ENCODE data around the gene OSBP2. TPM values are rescaled to one million over a fixed set of nuclear protein-coding genes. Genes with fewer than 3 reads are reported as not detected.

The OSBP2 gene
- total and polyA plus RNA-seq, 4 donors: 0.18 to 3.9 (median 0.88) TPM

DNA sequence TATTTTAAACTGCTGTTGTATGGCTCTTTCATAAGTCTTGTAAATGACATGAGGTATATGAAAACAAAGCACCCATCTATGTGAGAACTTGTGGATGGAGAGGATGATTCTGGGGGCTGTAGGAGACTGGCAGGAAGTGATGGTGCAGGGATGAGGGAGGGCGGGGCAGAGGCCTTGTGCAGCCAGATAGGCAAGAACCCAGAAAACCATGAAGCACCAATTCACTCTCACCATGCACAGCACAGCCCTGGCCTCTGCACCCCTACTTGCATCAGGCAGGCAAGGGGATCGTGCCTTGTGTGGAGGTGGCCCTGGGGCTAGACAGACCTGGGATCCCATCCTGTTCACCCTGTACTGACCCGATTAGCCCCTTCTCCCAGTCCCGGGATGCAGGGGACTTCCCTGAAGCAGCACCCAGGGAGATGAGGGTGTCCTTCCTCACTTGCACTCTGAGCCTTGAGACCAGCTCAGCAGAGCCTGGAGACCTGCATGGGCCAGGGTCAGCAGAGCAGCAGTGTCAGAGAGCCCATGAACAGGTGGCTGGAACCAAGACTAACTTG is 188.4 kb downstream of the OSBP2 start:
- Histone ChIP-seq H3K9me3 (ENCODE audit: control insufficient read depth, low read length) (no peaks in the 10 kb centered on the region), H3K4me1 (ENCODE audit: control insufficient read depth in 1 of 2, insufficient read depth in 2 of 2, low read length in 2 of 2) (no peaks in the 10 kb centered on the region), H3K27ac (ENCODE audit: low read depth in 1 of 2, low read length in 2 of 2) (no peak overlapping the region), H3K36me3 (ENCODE audit: control insufficient read depth in 1 of 2, insufficient read depth in 2 of 2, low read length in 1 of 2) (no peaks in the 10 kb centered on the region), H3K27me3 (ENCODE audit: control insufficient read depth in 1 of 2, insufficient read depth in 2 of 2, low read length in 1 of 2) (no peaks in the 10 kb centered on the region), H3K4me3 (ENCODE audit: low read length in 2 of 2) (no peak overlapping the region)
- intact Hi-C loops (cut with DNase I): no loop called here
- WGBS, 2 donors: 97 to 98% methylated on average over 4 of the region's 4 CpGs
- peak in 1 of 2 donors; percentile 42 for DNase-seq
- ATAC-seq (ENCODE audit: low FRiP score): no peak

DNA sequence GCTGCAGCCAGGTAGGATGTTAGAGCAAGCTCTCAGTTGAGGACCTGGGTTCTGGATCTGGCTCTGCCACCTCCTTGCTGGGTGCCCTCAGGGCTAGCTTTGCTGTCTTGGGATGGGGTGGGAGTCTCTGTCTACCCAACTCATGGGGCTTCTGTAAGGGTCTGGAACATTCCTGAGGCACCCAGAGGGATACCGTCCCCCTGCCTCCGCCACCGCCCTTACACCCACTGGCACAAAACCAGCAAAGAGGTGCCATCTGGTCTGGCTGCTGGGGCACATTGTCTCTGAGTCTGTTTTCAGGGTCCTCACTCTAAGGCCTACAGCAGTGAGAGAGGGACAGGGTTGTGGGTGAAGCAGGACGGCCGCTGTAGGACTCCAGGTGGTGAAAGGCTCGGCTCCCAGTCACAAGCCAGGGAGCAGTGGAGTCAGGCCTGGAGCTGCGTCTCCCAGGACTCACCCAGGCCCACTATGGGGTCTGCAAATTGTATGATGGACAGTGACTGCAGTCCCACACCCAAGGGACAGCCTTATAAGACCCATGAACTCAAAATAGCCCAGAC is 189.0 kb downstream of the OSBP2 start:
- no peak overlapping the region for H3K4me3 ChIP-seq (ENCODE audit: low read length in 2 of 2)
- WGBS, 2 donors: 95 to 98% methylated on average over 7 of the region's 7 CpGs
- H3K4me1 ChIP-seq (ENCODE audit: control insufficient read depth in 1 of 2, insufficient read depth in 2 of 2, low read length in 2 of 2): no peaks in the 10 kb centered on the region
- H3K36me3 ChIP-seq (ENCODE audit: control insufficient read depth in 1 of 2, insufficient read depth in 2 of 2, low read length in 1 of 2): no peaks in the 10 kb centered on the region
- DNase-seq (peak; percentile 30 to 54), ATAC-seq (ENCODE audit: low FRiP score) (no peak)
- no peaks in the 10 kb centered on the region for H3K27me3 ChIP-seq (ENCODE audit: control insufficient read depth in 1 of 2, insufficient read depth in 2 of 2, low read length in 1 of 2)
- H3K9me3 ChIP-seq (ENCODE audit: control insufficient read depth, low read length): no peaks in the 10 kb centered on the region
- no peak overlapping the region for H3K27ac ChIP-seq (ENCODE audit: low read depth in 1 of 2, low read length in 2 of 2)
- intact Hi-C loops (cut with DNase I): no loop called here

DNA sequence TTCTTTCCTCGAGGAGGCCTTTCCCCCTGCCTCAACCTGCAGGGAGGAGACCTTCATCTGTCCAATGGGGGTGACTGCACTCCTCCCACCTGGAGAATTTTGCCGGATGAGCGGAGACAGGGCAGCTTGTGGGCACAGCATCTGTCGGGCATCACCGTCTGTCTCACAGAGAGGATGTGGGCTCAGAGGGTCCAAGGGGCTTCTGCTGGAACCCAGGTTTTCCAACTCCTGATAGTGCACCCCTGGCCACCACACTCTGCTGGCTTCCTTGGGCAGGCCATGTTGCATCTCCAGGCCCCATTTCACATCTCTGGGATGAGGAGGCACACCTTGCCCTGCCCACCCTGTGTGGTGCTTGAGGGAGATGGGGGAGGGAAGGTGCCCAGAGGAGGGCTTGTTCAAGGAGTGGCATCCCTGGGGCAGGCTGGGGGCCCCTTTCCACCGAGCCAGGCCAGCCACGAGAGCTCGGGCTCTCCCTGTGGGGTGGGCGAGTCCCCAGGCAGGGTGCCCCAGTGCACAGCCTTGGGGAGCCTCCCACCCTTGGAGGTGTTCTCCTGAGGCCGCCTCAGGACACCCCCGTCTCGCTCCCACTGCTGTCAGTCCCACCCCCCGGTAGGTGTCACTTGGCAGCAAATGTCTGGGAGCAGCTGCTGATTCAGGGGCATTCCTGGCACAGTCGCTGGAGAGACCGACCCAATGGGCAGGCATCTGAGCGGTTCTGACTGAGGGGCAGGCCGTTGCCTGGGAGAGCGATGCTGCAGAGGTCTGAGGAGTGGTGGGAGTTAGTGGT is 189.7 kb downstream of the OSBP2 start:
- Histone ChIP-seq H3K36me3 (ENCODE audit: control insufficient read depth in 1 of 2, insufficient read depth in 2 of 2, low read length in 1 of 2) (no peaks in the 10 kb centered on the region), H3K4me1 (ENCODE audit: control insufficient read depth in 1 of 2, insufficient read depth in 2 of 2, low read length in 2 of 2) (no peaks in the 10 kb centered on the region), H3K4me3 (ENCODE audit: low read length in 2 of 2) (no peak overlapping the region), H3K9me3 (ENCODE audit: control insufficient read depth, low read length) (no peaks in the 10 kb centered on the region), H3K27me3 (ENCODE audit: control insufficient read depth in 1 of 2, insufficient read depth in 2 of 2, low read length in 1 of 2) (no peaks in the 10 kb centered on the region), H3K27ac (ENCODE audit: low read depth in 1 of 2, low read length in 2 of 2) (no peak overlapping the region)
- WGBS, 2 donors: 87 to 92% methylated on average over 18 of the region's 18 CpGs
- ATAC-seq (ENCODE audit: low FRiP score): no peak
- intact Hi-C loops (cut with DNase I): no loop called here
- peak; percentile 38 to 61 for DNase-seq

DNA sequence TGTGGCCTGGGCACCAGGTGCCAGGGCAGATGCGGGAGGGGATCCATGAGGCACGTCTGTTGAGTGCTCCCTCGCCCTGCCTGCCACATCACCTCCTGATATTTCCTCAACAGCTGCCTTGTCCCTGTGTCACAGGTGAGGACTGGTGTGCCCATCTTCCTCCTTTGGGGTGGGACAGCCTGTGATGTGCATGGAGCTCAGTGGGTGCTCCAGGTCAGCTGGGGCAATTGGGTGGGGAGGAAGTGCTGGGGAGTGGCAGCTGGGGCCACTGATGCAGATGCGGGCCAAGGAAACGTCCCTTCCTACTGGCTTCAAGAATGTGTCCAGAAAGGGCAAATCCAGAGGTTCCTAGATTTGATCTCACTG is 190.3 kb downstream of the OSBP2 start:
- 85 to 88% methylated on average over 5 of the region's 5 CpGs for WGBS, 2 donors
- intact Hi-C loops (cut with DNase I): no loop called here
- no peak for DNase-seq
- Histone ChIP-seq H3K36me3 (ENCODE audit: control insufficient read depth in 1 of 2, insufficient read depth in 2 of 2, low read length in 1 of 2) (no peaks in the 10 kb centered on the region), H3K27ac (ENCODE audit: low read depth in 1 of 2, low read length in 2 of 2) (no peak overlapping the region), H3K4me3 (ENCODE audit: low read length in 2 of 2) (no peak overlapping the region), H3K4me1 (ENCODE audit: control insufficient read depth in 1 of 2, insufficient read depth in 2 of 2, low read length in 2 of 2) (no peaks in the 10 kb centered on the region), H3K9me3 (ENCODE audit: control insufficient read depth, low read length) (no peaks in the 10 kb centered on the region), H3K27me3 (ENCODE audit: control insufficient read depth in 1 of 2, insufficient read depth in 2 of 2, low read length in 1 of 2) (no peaks in the 10 kb centered on the region)
- ATAC-seq (ENCODE audit: low FRiP score): no peak

DNA sequence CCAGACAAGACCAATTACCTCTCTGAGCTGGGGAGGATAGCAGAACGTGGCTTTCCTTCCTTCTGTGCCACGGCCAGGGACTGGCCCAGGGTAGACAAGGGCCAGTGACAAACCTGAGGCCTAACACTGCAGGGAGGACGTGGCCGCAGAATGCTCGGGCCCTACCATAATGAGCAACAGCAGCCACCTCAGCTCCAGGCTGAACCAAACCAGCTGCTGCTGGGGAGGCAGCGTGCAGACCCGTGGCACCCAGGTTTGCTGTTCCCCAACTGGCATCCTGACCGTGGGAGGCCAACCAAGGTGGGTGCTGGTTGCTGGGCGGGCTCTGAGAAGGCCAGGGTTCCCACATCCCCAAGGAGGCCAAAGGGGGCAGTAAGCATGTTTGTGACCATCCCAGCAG is 190.9 kb downstream of the OSBP2 start:
- 92% methylated on average over 9 of the region's 9 CpGs for WGBS, 2 donors
- H3K9me3 ChIP-seq (ENCODE audit: control insufficient read depth, low read length): no peaks in the 10 kb centered on the region
- H3K27me3 ChIP-seq (ENCODE audit: control insufficient read depth in 1 of 2, insufficient read depth in 2 of 2, low read length in 1 of 2): no peaks in the 10 kb centered on the region
- no peaks in the 10 kb centered on the region for H3K4me1 ChIP-seq (ENCODE audit: control insufficient read depth in 1 of 2, insufficient read depth in 2 of 2, low read length in 2 of 2)
- no peak overlapping the region for H3K27ac ChIP-seq (ENCODE audit: low read depth in 1 of 2, low read length in 2 of 2)
- no peak for ATAC-seq (ENCODE audit: low FRiP score)
- intact Hi-C loops (cut with DNase I): no loop called here
- H3K4me3 ChIP-seq (ENCODE audit: low read length in 2 of 2): no peak overlapping the region
- peak; percentile 31 to 58 for DNase-seq
- no peaks in the 10 kb centered on the region for H3K36me3 ChIP-seq (ENCODE audit: control insufficient read depth in 1 of 2, insufficient read depth in 2 of 2, low read length in 1 of 2)

- WGBS, 2 donors: 93 to 94% methylated on average over 11 of the region's 11 CpGs
- DNase-seq: peak in 1 of 2 donors; percentile 73
These were observed 192.8 kb downstream of the OSBP2 start for GRCh38 chr22:30887453-30887852.

GRCh38 chr22:30887861-30888260 is 193.2 kb downstream of the OSBP2 start:
- Histone ChIP-seq H3K36me3 (ENCODE audit: control insufficient read depth in 1 of 2, insufficient read depth in 2 of 2, low read length in 1 of 2) (no peaks in the 10 kb centered on the region), H3K27me3 (ENCODE audit: control insufficient read depth in 1 of 2, insufficient read depth in 2 of 2, low read length in 1 of 2) (no peaks in the 10 kb centered on the region), H3K27ac (ENCODE audit: low read depth in 1 of 2, low read length in 2 of 2) (no peak overlapping the region), H3K4me3 (ENCODE audit: low read length in 2 of 2) (no peak overlapping the region), H3K9me3 (ENCODE audit: control insufficient read depth, low read length) (no peaks in the 10 kb centered on the region), H3K4me1 (ENCODE audit: control insufficient read depth in 1 of 2, insufficient read depth in 2 of 2, low read length in 2 of 2) (no peaks in the 10 kb centered on the region)
- peak in 1 of 2 donors; percentile 44 for DNase-seq
- intact Hi-C loops (cut with DNase I): no loop called here
- 89 to 94% methylated on average over 5 of the region's 5 CpGs for WGBS, 2 donors
- no peak for ATAC-seq (ENCODE audit: low FRiP score)

More at GRCh38 chr22:30887453-30887852, 192.8 kb downstream of the OSBP2 start:
- intact Hi-C loops (cut with DNase I): no loop called here
- H3K4me3 ChIP-seq (ENCODE audit: low read length in 2 of 2): no peak overlapping the region
- no peaks in the 10 kb centered on the region for H3K36me3 ChIP-seq (ENCODE audit: control insufficient read depth in 1 of 2, insufficient read depth in 2 of 2, low read length in 1 of 2)
- no peaks in the 10 kb centered on the region for H3K9me3 ChIP-seq (ENCODE audit: control insufficient read depth, low read length)
- H3K27me3 ChIP-seq (ENCODE audit: control insufficient read depth in 1 of 2, insufficient read depth in 2 of 2, low read length in 1 of 2): no peaks in the 10 kb centered on the region
- ATAC-seq (ENCODE audit: low FRiP score): no peak
- H3K4me1 ChIP-seq (ENCODE audit: control insufficient read depth in 1 of 2, insufficient read depth in 2 of 2, low read length in 2 of 2): no peaks in the 10 kb centered on the region
- no peak overlapping the region for H3K27ac ChIP-seq (ENCODE audit: low read depth in 1 of 2, low read length in 2 of 2)

DNA sequence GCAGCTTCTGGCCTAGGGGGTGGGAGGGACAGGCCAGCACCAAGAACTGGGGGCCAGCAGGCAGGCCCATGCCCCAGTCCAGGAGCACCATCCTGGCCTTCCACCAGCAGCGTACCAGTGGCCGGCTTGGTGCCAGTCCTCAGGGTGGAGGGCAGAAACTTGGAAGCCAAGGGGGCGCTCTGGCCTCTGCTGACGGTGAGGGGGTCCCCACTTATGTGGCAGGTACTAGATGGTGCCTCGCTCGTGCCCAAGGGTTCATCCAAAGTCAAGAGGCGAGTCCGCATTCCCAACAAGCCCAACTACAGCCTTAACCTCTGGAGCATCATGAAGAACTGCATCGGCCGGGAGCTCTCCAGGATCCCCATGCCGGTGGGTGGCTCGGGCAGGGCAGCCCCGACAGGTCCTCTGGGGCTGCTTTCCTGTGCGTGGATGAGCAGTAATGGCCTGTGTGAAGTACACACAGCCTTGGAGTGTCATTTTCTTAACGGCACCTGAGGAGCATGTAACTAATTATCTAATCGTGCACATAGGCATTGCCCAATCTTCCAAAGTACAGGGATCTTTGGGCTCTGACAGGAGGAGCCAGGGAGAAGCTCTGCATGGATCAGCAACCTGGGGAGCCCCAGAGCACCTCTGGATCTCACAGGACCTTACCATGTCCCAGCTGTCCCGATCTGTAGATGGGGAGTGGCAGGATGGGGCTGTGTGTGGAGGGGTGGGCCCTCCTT is 194.8 kb downstream of the OSBP2 start:
- DNase-seq (peak in 1 of 2 donors; percentile 59), ATAC-seq (ENCODE audit: low FRiP score) (no peak)
- 93 to 94% methylated on average over 17 of the region's 17 CpGs for WGBS, 2 donors
- no peaks in the 10 kb centered on the region for H3K9me3 ChIP-seq (ENCODE audit: control insufficient read depth, low read length)
- H3K27me3 ChIP-seq (ENCODE audit: control insufficient read depth in 1 of 2, insufficient read depth in 2 of 2, low read length in 1 of 2): no peaks in the 10 kb centered on the region
- no peak overlapping the region for H3K4me3 ChIP-seq (ENCODE audit: low read length in 2 of 2)
- H3K27ac ChIP-seq (ENCODE audit: low read depth in 1 of 2, low read length in 2 of 2): no peak overlapping the region
- intact Hi-C loops (cut with DNase I): no loop called here
- no peaks in the 10 kb centered on the region for H3K36me3 ChIP-seq (ENCODE audit: control insufficient read depth in 1 of 2, insufficient read depth in 2 of 2, low read length in 1 of 2)
- H3K4me1 ChIP-seq (ENCODE audit: control insufficient read depth in 1 of 2, insufficient read depth in 2 of 2, low read length in 2 of 2): no peaks in the 10 kb centered on the region

Measured in aorta (tissue), 5 donors.